Embryonic facial prominence (tissue), 1 donor: ENCODE data around the gene SOX2.

Source experiments
- DNase-seq: peaks from one replicate; pipeline ENCODE4 v3.0.0-alpha.2; 2016; ENCODE audit errors: extremely low spot score

SOX2 gene

GRCh38 chr3:181711325-181712135 is at the start of gene SOX2:
TSS of gene SOX2 (plus strand) at chr3:181711925. CDS start at chr3:181712361, 436 bp downstream.
- DNase-seq: no peak

- DNase-seq: no peak
These were observed 28.2 kb upstream of the SOX2 start for GRCh38 chr3:181683563-181683962.

DNA sequence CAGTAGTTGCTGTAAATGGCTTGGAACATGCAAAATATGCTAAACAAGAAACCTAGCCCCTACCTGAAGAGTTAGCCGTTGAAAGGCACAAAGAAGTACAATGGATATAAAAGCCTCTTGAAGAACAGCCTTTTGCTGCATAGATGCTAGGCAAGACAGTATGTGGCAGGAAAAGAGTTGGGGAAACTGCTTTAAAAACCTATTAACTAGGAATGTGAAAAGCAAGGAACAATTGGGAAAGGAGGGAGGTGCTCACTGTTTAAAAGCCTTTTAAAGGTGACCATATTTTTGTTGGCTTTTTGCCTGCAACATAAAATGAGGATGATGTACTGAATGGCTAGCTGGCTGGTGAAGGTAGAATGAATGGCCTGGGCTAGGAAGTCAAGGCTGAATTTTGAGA is 24.5 kb upstream of the SOX2 start:
- no peak for DNase-seq

DNA sequence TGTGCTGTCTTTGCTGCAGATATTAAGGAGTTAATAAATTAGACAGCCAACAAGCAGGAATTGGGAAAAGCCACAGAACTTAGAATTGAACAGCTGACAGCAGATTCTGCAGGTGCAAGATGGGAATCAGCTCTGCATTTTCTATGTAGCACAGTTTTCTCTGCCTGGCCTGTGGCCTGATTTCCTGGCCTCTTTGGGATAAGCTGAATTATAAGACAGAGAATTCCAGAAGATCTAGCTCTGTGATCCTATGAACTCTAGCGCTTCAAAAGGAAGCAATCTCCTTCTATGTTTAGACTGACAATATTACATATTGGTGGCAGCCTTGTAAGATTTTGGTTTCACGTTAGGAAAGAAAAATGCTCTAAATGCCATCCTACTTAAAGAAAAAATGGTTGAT is 24.0 kb upstream of the SOX2 start:
- DNase-seq: no peak

DNA sequence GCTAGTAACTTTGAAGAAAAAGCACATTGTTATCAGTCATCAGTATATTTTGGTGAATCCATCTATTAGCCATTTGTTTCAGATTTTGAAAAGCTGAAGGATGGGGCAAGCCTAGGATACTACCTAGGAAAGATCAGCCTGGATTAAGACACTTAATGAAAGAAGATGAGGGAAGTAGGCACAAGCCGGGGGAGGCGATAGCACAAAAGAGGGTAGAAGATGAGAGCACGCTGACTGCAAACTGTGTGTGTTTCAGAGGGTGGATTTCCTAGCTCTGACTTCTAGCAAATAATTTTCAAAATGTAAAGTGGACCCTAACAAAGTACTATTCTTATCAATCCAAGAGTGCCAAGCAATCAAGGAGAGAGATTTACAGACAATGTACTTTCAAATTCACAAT is 22.2 kb upstream of the SOX2 start:
- DNase-seq: no peak

GRCh38 chr3:181690769-181691168 is 21.0 kb upstream of the SOX2 start:
- no peak for DNase-seq

DNA sequence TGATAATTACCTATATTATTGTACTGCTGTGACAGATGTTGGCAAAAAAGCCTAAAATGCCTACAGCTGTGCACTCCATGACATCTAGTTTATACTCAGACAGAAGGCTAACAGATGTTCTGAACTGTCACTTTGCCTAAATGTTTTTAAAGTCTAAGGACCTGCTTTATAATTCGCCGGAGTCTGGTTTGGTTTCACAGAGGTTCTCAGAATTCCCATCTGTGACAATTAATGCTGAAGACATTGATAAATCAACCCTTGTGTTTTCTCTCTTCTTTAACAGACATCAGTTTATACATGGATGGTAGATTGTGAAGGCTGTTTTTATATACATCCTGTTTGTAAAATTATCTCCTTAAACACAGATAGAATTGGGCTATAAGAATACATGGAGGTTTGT is 19.8 kb upstream of the SOX2 start:
- DNase-seq: no peak

- DNase-seq: no peak
These were observed 19.2 kb upstream of the SOX2 start for GRCh38 chr3:181692311-181693145.

DNA sequence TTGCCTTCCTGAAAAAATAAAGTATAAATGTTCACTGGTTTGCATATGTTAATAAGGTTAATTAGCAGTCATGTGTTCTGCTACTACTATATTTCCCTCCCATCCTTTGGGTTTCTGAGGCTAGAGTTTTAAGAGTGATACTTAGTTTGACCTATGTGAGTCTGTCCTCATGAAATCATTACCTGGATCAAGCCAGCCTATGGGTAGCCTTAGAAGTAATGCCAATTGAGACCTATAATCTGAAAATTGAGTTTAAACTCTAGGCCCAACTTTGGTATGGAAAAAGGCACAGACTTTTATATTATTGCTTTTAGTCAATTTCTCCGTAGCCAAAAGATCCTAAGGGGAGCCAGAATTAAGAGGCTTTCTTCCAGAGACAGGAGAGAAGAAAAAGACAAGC is 18.4 kb upstream of the SOX2 start:
- DNase-seq: no peak

- DNase-seq: no peak
These were observed 16.7 kb upstream of the SOX2 start for GRCh38 chr3:181694805-181695660.

DNA sequence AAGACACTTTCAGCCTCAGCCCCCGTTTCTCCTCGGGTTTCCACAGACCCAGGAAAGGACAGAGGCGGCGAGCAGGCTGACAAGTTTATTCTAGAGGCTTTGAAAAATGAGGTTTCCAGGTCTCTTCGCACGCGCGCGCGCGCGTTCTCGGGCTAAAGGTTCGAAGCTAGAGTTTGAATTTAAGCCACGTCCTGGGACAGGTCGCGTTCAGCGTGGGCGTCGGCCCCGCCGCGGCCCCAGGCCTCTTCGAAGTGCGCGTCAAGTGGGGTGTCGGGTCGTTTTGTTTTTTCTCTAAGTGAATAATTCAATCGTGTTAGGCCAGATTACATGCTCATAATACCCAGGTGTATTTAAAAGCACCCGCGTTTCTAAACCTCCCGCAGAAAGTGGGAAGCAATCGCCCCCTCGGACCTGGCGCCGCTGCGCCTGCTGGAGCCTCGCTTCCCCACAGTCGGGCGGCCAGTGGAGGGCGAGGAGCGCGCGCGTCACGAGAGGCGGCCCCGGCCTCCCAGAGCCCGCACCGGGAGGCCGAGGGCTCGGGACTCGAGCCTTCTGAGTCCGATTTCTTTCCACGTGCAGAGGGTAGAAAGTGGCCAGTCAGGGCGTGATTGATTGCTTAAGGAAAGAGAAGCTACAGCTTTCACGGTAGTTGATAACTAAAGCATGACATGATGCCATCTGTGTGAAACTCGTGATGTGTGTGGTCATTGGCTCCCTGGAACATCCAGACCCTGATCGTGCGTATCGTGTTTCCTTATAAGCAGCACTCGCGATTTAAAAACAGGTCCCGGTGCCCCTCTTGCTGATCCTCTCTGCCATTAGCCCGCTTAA is 15.8 kb upstream of the SOX2 start:
- DNase-seq: no peak

DNA sequence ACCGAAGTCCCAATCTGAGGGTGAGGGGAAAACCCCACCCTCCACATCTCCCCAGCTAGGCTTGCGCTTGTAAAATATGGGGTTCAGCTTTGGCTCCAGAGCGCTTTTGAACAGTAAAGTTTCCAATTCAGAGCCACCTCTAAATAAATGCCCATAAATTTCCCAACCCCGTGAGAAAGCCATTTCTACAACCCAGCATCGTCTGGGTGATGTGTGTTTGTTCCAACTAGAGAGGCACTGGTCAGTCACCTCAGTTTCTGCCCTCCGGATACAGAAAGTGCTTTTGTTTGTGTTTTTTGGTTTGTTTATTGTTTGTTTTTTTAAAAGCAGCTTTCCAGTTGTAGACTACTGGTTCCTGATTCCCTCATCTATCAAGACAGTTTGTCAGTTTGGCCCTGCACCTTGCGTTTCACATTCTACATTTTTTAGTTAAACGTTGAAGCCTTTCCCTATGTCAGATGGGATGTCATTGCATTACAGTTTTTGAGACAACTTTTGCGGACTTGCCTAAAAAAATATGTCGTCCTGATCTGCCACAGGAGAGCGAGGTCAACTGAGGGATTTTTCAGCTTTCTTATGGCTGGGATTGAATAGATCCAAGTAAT is 15.0 kb upstream of the SOX2 start:
- DNase-seq: no peak

DNA sequence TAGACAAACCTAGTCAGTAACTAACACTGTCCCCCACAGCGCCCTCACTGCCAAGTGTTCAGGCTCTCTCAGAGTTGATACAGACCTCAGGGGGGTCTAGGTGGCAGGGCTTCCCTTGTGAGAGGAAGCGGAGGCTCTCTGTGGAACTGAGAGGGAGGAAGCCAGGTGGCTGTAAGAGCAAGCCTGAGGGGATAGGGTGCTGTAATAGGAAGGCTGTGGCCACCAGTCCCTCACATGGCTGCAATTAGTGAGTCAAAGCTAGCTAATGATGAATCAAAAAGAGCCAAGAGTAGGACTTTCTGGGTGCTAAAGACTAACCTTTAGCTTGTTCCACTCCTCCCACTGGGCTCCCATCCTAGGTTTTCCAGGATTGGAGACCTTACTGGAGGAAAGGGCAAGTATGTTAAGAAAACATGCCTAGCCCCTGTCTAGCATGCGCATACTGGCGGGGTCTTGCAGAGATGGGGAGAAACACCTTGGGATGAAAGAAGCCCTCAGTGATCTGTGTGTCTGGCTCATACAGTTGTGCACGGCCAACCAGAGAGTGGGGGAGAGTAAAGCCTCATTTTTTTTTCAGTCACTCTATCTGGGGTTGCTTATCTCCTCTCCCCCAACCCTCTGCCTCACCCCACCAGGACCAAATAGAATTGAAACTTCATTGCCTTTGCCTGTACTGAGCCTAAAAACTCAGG is 13.3 kb upstream of the SOX2 start:
- DNase-seq: no peak

DNA sequence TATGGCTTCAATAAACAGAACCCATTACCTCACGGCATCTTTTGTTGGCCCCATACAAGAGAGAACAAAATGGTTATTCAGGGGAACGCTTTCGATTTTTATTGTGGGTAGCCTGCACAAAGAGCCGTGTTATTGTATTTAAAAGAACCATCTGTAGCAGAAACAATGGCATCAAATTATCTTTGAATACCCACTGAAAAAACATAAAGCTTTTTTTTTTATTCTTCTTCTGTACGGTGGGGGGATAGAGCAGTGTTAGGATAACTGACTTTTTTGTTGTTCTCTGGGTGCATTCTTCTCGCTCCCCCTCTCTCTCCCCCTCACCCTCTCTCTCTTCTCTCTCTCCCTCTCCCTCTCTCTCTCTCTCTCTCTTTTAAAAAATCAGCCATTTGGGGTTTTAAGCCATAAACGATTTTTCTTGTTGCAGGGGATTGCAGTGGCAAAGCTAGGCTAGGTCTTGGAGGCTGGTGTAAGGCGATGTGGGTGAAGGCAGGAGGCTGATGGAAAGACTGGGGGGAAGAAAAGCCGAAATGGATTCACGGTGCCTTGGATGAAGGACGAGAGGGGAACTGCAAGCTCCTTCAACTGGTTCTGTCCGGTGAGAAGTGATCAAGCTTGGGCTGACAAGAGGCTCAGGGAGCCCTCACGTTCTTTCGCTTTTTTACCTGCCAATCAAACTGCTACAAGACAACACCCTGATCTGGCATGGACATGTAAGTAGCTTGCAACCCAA is 12.4 kb upstream of the SOX2 start:
- DNase-seq: no peak

GRCh38 chr3:181700168-181701087 is 11.3 kb upstream of the SOX2 start:
- DNase-seq: peak; percentile 72

GRCh38 chr3:181701096-181701495 is 10.6 kb upstream of the SOX2 start:
- no peak for DNase-seq

DNA sequence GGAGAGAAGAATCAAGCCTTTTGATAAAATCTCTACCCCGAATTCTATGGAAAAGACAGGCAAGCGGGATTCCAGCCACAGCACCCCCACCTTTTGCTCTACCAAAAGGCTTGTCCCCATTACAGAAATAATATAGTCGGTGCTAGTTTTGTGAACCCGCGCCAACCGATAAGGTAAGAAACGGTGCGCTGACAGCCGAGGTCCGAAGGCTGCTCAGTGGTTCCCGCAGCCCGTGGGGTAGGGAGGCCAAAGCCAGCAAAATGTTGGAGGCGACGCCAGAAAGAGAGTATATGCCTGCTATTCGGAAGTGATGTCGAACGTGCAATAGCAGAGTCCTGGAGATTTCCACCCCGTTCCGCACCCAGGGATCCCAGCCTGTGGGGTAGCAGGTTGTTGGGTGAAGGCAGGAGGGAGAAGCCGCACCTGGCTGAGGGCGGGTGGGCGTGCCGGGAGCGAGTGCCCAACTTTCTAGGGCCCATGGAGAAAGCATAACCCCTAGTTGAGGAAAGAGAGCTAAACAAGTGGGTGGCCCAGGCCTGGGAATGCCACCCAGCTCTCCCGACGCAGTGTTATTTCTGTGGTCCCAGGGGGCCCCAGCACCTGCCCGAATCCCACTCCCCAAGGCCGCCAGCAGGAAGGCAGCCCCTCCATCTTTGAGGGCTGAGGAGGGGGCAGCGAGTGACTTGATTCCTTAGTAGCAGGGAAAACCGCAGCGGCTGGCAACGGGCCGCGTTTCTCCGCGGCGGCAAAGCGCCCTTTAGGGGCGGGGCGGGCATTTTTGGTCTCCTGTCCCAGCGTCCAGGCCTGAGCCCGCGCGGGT is 7.9 kb upstream of the SOX2 start:
- no peak for DNase-seq
